Left kidney (tissue), 8 donors: ENCODE data around the gene TRAPPC10. TPM values are rescaled to one million over a fixed set of nuclear protein-coding genes. Genes with fewer than 3 reads are reported as not detected.

Experiments
- DNase-seq: peaks from one replicate; pipeline ENCODE4 v3.0.0-alpha.2; 2013
- long read RNA-seq, 8 donors: transcript quantifications; one replicate each; lab custom pipeline, GENCODE V29; 2026
- polyA plus RNA-seq: library from polyadenylated mRNA; unstranded; fragments of 120-200 nt; gene quantifications from one replicate; pipeline ENCODE4 v1.2.1, GENCODE V29; 2013; ENCODE audit not compliant: insufficient read length

The TRAPPC10 gene
- 50.9 TPM for polyA plus RNA-seq
- long read RNA-seq, donor 1, full-length matches to known transcripts = 5 of 5 reads
- long read RNA-seq, donor 1, partial matches to known transcripts = 0 of 5 reads
- long read RNA-seq, donor 1, other reads (novel, unspliced or antisense) = 0 of 5 reads
- long read RNA-seq, donor 2, full-length matches to known transcripts = 3 of 3 reads
- long read RNA-seq, donor 2, partial matches to known transcripts = 0 of 3 reads
- long read RNA-seq, donor 2, other reads (novel, unspliced or antisense) = 0 of 3 reads
- long read RNA-seq, donor 3, partial matches to known transcripts = 0 of 2 reads
- long read RNA-seq, donor 3, other reads (novel, unspliced or antisense) = 0 of 2 reads
- long read RNA-seq, donor 4 = 0 reads
- long read RNA-seq, donor 5, full-length matches to known transcripts = 5 of 5 reads
- long read RNA-seq, donor 5, partial matches to known transcripts = 0 of 5 reads
- long read RNA-seq, donor 5, other reads (novel, unspliced or antisense) = 0 of 5 reads
- long read RNA-seq, donor 6, partial matches to known transcripts = 5 of 6 reads
- long read RNA-seq, donor 6, other reads (novel, unspliced or antisense) = 0 of 6 reads
- long read RNA-seq, donor 7, full-length matches to known transcripts = 2 of 8 reads
- long read RNA-seq, donor 7, partial matches to known transcripts = 6 of 8 reads
- long read RNA-seq, donor 7, other reads (novel, unspliced or antisense) = 0 of 8 reads
- long read RNA-seq, donor 8, partial matches to known transcripts = 0 of 2 reads
- long read RNA-seq, donor 8, other reads (novel, unspliced or antisense) = 0 of 2 reads

DNA sequence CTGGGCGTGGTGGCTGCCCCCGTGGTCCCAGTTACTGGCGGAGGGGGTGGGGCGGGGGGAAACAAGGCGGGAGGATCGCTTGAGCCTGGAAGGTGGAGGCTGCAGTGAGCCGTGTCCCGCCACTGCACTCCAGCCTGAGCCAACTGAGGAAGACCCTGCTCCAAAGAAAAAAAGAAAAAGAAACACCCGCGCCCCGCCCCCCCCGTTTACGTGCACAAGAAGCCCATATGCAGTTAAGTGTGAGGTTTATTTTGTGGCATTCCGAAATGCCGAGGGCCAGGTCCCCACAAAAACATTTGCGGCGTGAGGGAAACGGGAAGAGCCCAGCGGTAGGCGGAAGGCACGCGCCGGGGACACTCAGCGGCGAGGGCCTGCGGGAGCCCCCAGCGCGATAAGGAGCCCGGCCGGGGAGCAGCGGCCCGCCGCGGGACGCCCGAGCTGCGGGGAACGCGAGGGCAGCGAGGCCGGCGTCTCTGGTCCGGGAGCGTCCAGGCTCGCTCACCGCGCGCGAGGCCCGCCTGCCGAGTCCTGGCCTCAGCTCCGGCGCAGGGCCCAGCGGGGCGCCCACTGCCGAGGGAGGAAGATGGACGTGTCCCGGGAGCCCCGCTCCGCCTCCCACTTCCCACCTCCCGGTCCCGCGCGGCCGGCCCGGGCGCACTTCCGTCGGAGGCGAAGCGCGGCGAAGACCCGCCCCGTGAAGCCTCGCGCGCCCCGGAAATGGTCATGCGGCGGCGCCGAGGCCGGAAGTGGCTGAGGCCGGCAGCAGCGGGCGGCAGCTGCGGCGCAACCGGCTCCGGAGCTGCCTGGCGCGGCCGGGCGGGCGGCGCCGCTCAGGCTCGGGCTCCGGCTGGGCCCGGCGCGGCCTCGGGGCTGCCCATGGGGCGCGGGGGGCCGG, at the start of gene TRAPPC10:
Gene TRAPPC10, plus strand, starts transcription at position 731 of the 895 bp plus-strand sequence. CDS start 185 bp downstream, outside the sequence.
- DNase-seq = peak; percentile 85

DNA sequence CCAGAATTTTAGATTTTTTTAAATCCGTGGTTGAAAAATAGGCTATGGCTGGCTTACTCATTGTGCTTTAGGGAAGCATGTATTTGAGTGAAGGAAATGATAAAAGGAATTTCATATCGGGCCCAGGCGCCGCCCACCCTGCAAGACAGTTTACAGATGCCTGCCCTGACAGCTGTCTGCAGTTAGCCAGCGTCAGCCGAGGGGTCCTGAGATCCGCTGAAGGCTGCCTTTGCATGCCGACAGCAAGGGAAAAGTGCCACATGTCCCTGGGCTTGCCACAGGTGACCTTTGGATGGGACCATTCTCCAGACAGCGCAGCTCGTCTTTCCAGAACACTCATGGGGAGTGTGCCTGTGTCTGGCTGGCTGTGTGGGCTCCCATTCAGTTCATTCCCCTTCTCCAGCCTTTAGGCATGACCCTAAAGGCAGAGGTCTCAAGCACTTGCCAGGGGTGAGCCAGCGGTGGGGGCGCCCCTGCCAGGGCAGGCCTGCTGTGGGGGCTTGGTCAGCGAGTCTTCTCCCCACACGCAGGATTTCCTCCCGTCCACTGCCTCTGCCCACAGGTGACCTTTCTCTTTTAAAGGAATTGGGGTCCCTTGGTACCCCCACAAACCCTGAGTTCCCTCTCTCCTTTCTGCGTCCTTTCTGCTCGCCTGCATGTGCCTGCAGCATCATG, 46.1 kb upstream of the TRAPPC10 start:
- no peak for DNase-seq

- DNase-seq = no peak
Observed at GRCh38 chr21:43966946-43967512, 45.1 kb upstream of the TRAPPC10 start.

GRCh38 chr21:43967981-43968380, 44.1 kb upstream of the TRAPPC10 start:
- DNase-seq = no peak

DNA sequence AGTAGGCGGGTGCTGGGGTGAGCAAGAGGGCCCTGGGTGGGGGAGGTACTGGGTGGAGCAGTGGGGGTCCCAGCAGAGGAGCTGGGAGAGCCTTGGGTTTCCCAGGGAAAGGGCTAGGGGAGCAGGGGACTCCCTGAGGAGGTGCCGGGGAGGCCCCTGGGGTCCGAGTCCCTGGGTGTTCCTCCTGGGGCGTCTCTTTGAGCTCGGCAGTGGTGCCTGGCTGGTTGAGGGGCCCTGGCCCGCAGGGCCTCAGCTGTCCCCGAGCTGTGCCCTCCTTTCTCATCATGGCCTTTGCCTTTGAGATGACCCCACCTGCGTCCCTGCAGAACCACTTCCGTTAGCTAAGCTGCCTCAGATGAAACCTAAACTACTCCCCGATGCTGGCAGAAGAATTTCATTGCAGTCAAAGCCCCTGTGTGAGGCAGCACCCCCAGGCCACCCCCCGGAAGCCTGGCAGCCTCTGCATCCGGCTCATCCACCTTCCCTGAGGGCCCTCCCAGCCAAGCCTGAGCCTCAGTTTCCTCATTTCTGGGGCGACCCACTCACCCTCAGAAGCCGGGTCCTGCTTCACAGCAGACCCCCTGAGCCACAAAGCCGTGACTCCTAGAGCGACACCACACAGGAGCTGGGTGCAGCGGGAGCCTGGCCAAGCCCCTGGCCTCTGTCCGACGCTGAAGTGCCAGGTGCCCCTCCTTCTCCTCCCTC, 43.5 kb upstream of the TRAPPC10 start:
- DNase-seq = no peak

GRCh38 chr21:43969115-43969444, 43.0 kb upstream of the TRAPPC10 start:
- no peak for DNase-seq

- no peak for DNase-seq
Observed at GRCh38 chr21:43970551-43970950, 41.6 kb upstream of the TRAPPC10 start.

DNA sequence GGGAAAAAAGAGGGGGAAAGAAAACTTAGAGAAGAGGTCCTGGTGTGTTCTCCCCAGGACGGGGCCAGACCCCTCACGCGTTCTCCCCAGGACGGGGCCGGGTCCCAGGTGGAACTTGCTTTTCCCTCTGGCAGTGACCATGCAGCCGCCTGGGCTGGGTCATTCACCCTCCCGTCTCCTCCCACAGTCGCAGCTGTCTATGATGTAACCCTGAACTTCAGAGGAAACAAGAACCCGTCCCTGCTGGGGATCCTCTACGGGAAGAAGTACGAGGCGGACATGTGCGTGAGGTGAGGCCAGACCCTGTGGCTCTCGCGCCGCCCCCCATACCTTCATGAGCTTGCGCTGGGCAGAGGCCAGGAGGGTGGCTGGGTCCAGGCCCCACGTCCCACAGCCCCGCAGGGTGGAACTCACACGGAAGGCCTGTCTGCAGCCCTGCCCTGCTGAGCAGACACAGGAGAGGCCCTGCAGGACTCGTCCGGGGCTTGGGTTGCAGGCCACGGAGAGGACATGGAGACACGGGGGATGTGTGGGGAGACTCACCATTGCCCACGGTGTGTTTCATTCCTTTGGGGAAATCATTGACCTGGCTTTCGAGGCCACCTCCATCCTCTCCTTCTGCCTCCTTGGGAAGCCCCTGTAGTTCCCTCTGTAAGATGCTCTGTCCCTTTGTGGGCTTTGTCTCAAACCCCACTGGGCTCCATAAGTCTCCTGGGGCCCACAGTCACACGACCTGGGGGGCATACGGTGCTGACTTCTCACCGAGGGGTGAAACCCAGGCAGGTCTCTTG, 40.7 kb upstream of the TRAPPC10 start:
- DNase-seq = no peak

DNA sequence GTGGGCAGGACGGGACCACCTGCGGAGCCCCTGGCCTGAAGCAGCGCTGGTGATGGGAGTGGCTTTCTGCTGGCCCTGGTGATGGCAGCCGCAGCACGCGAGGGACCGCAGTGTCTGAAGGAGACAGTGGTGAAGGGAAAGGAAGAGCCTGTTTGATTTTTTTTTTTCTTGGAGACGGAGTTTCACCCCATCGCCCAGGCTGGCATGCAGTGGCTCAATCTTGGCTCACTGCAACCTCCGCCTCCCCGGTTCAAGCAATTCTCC, 40.2 kb upstream of the TRAPPC10 start:
- no peak for DNase-seq

DNA sequence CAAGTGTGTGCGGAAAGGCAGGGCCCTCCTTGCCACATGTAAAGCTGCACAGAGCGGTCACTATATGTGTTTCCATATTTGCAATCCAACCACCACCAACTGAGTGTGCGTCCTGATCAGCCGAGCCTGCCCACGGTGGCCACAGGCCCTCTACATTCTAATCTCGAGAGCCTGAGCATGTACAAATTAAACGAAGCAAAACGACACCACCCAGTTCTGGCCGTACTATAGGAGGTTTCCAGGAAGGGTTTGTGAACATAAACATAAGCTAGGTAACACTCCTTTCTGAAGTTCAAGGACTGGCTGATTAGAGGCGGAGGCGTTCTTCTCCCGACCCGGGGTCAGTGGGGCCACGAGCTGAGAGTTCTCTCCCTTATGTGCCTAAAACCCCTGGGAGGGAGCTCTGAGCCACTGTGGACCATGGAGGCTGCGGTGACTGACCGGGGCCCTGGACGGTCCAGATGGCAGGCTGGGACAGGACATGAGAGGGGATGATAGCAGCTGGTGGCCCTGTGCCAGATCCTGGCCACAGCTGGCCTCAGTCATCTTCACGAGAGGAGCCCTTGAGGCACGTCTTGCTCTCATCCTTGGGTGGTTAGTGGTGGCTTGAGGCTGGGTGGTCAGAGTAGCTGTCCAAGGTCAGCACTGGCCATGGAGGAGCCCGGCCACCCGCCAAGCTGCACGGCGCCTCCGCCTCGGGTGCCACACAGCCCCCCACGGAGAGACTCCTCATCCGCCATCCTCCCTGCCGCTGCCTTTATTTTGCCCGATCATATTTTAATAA, 39.1 kb upstream of the TRAPPC10 start:
- no peak for DNase-seq

- DNase-seq = no peak
Observed at GRCh38 chr21:43973634-43973955, 38.5 kb upstream of the TRAPPC10 start.

DNA sequence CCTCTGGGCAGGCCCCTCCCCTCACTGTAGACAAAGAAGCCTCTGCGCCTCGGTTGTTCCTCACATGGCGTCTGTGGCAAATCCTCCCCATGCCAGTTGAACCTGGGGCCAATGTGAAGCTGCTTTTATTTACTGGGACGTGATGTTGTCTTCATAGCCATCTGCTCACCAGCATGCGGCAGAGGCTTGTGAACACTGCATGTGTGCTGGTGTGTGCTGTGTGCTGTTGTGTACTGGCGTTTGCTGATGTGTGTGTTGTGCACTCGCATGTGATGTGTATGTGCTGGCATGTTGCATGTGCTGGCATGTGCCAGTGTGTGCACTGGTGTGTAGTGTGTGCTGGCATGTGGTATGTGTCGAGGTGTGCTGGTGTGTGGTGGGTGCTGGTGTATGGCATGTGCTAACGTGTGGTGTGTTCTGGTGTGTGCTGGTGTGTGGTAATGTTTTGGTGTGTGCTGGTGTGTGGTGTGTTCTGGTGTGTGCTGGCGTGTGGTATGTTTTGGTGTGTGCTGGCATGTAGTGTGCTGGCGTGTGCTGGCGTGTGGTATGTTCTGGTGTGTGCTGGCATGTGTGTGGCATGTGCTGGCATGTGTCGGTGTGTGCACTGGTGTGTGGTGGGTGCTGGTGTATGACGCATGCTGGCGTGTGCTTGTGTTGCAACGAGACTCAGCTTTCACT, 37.2 kb upstream of the TRAPPC10 start:
- no peak for DNase-seq

- no peak for DNase-seq
Observed at GRCh38 chr21:43975469-43976098, 36.5 kb upstream of the TRAPPC10 start.

DNA sequence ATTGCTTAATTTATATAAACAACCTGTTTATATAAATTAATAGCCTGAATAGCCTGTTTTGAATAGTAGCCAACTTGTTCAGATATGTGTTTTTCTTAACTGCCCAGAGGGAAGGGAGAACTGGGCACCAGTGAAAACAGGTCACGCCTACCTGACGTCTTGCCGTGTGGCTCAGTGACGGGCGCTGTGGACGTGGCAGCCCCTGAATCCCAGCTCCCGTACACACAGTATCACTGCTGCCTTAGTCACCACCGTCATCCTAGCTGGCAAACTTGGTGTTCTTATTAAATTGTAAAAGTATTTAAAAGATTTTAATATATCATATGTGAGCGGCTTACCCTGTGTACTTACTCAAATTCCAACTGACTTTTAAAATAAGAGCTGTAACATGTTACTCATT, 35.4 kb upstream of the TRAPPC10 start:
- no peak for DNase-seq

GRCh38 chr21:43978060-43978459, 34.0 kb upstream of the TRAPPC10 start:
- DNase-seq = no peak

- DNase-seq = no peak
Observed at GRCh38 chr21:43979654-43980053, 32.5 kb upstream of the TRAPPC10 start.

- no peak for DNase-seq
Observed at GRCh38 chr21:43981151-43981870, 30.8 kb upstream of the TRAPPC10 start.

GRCh38 chr21:43981871-43982210, 30.3 kb upstream of the TRAPPC10 start:
- DNase-seq = no peak
